NCI-H2227 treated with DMSO at 0.1 percent for 48 hours (cell line): ENCODE measurements around the gene MSI1.
A peak's percentile ranks its signal among the peaks of the same experiment; 100 is the strongest.
"Not testable (repeated sequence)": the region's sequence is repeated elsewhere in the genome, so short reads cannot be mapped to it uniquely, and the experiment has no call there.

Experiments
- DNase-seq: peaks from one replicate; lab custom pipeline; 2025; lab: John Stamatoyannopoulos, UW

MSI1 gene

GRCh38 chr12:120356567-120357030, 12.4 kb downstream of the MSI1 start:
- peak; percentile 76 for DNase-seq

GRCh38 chr12:120353556-120354317, 15.2 kb downstream of the MSI1 start:
- DNase-seq: no peak

- DNase-seq: no peak
Measured at GRCh38 chr12:120353136-120353535, 15.8 kb downstream of the MSI1 start.

- DNase-seq: no peak
Measured at GRCh38 chr12:120352117-120352516, 16.8 kb downstream of the MSI1 start.

- no peak for DNase-seq
Measured at GRCh38 chr12:120350576-120351350, 18.2 kb downstream of the MSI1 start.

- DNase-seq: no peak
Measured at GRCh38 chr12:120347766-120348165, 21.2 kb downstream of the MSI1 start.

- no peak for DNase-seq
Measured at GRCh38 chr12:120346681-120347080, 22.3 kb downstream of the MSI1 start.

GRCh38 chr12:120346031-120346430, 22.9 kb downstream of the MSI1 start:
- DNase-seq: no peak

- no peak for DNase-seq
Measured at GRCh38 chr12:120343692-120344091, 25.3 kb downstream of the MSI1 start.

GRCh38 chr12:120343039-120343537, 25.9 kb downstream of the MSI1 start:
- no peak for DNase-seq

GRCh38 chr12:120342175-120343038, 26.6 kb downstream of the MSI1 start:
- no peak for DNase-seq

- peak; percentile 39 for DNase-seq
Measured at GRCh38 chr12:120339256-120339655, 29.7 kb downstream of the MSI1 start.

GRCh38 chr12:120337730-120338129, 31.2 kb downstream of the MSI1 start:
- DNase-seq: no peak

- DNase-seq: not testable (repeated sequence)
Measured at GRCh38 chr12:120336392-120336791, 32.6 kb downstream of the MSI1 start.

- DNase-seq: not testable (repeated sequence)
Measured at GRCh38 chr12:120335447-120335846, 33.5 kb downstream of the MSI1 start.

- DNase-seq: no peak
Measured at GRCh38 chr12:120332523-120332922, 36.4 kb downstream of the MSI1 start.

- no peak for DNase-seq
Measured at GRCh38 chr12:120332041-120332440, 36.9 kb downstream of the MSI1 start.

- DNase-seq: no peak
Measured at GRCh38 chr12:120331390-120331789, 37.6 kb downstream of the MSI1 start.

GRCh38 chr12:120328228-120328627, 40.7 kb downstream of the MSI1 start:
- DNase-seq: no peak

GRCh38 chr12:120327593-120327992, 41.4 kb downstream of the MSI1 start, which contains the start of gene PLA2G1B:
Gene PLA2G1B (minus strand): TSS chr12:120327779. CDS start chr12:120327753, 26 bp downstream.
- DNase-seq: no peak

GRCh38 chr12:120324841-120325417, 44.0 kb downstream of the MSI1 start:
- no peak for DNase-seq

- DNase-seq: no peak
Measured at GRCh38 chr12:120323772-120324171, 45.2 kb downstream of the MSI1 start.
